WTC11 (cell line): ENCODE results near the gene STK32B. TPM values are rescaled to one million over a fixed set of nuclear protein-coding genes. Genes with fewer than 3 reads are reported as not detected.

Experiments
- ATAC-seq: fragments of 200-7000 bp; cut with Tn5 transposase; 2 replicates; pipeline ENCODE4 v1.10.0; 2021; ENCODE audit warnings: mild to moderate bottlenecking, moderate library complexity
- CTCF ChIA-PET: fragments of 300-600 bp; sonication (Branson Sonifier 250); formaldehyde crosslinking; loops from one replicate; lab custom pipeline; 2021; ENCODE audit warnings: antibody characterized with exemption; lab: Charles Lee
- POLR2A ChIA-PET: fragments of 350-600 bp; sonication (Branson Sonifier 250); formaldehyde crosslinking; loops from one replicate; lab custom pipeline; 2021; ENCODE audit warnings: antibody characterized with exemption; lab: Charles Lee
- DNase-seq: peaks from one replicate; pipeline ENCODE4 v3.0.0; 2021; ENCODE audit warnings: low spot score
- H3K27ac Mint-ChIP-seq: 2 replicates; pipeline ENCODE4 v1.8.0; 2021; ENCODE audit warnings: mixed read lengths
- H3K27me3 Mint-ChIP-seq: 2 replicates; pipeline ENCODE4 v1.8.0; 2021; ENCODE audit warnings: low read depth, mild to moderate bottlenecking, moderate library complexity, mixed read lengths
- H3K36me3 Mint-ChIP-seq: 2 replicates; pipeline ENCODE4 v1.8.0; 2021; ENCODE audit warnings: mixed read lengths
- H3K4me1 Mint-ChIP-seq: 2 replicates; pipeline ENCODE4 v1.8.0; 2022; ENCODE audit warnings: mixed read lengths
- H3K4me3 Mint-ChIP-seq: 2 replicates; pipeline ENCODE4 v1.8.0; 2021; ENCODE audit warnings: mild to moderate bottlenecking, moderate library complexity, mixed read lengths
- H3K9me3 Mint-ChIP-seq: 2 replicates; pipeline ENCODE4 v1.8.0; 2021; ENCODE audit warnings: mixed read lengths
- AFF4 ChIP-seq: sonication (generic); formaldehyde crosslinking; IDR thresholded peaks from 2 replicates; pipeline ENCODE4 v1.8.1; 2023; ENCODE audit warnings: mild to moderate bottlenecking, missing genetic modification reagents, borderline replicate concordance
- ARID4B ChIP-seq: sonication (generic); formaldehyde crosslinking; IDR thresholded peaks from 2 replicates; pipeline ENCODE4 v1.8.0; 2023; ENCODE audit warnings: missing genetic modification reagents, mild to moderate bottlenecking, borderline replicate concordance
- ATF6 ChIP-seq: sonication (generic); formaldehyde crosslinking; IDR thresholded peaks from 2 replicates; pipeline ENCODE4 v1.8.1; 2023; ENCODE audit warnings: mild to moderate bottlenecking, missing genetic modification reagents
- E2F1 ChIP-seq: sonication (generic); formaldehyde crosslinking; IDR thresholded peaks from 2 replicates; pipeline ENCODE4 v1.8.0; 2022; ENCODE audit warnings: mild to moderate bottlenecking, missing genetic modification reagents
- HMGA2 ChIP-seq: fragments of 250-450 bp; sonication (Bioruptor Pico); IDR thresholded peaks from 2 replicates; pipeline ENCODE4 v1.4.0; 2021; ENCODE audit warnings: mild to moderate bottlenecking, moderate library complexity
- IRF2 ChIP-seq: sonication (generic); formaldehyde crosslinking; IDR thresholded peaks from 2 replicates; pipeline ENCODE4 v1.8.0; 2022; ENCODE audit warnings: low read depth, missing genetic modification reagents, borderline replicate concordance
- JUN ChIP-seq: sonication (generic); formaldehyde crosslinking; IDR thresholded peaks from 2 replicates; pipeline ENCODE4 v1.8.0; 2023; ENCODE audit warnings: mild to moderate bottlenecking, missing genetic modification reagents
- NFATC4 ChIP-seq: fragments of 250-450 bp; sonication (Bioruptor Pico); IDR thresholded peaks from 2 replicates; pipeline ENCODE4 v1.9.0; 2021; ENCODE audit warnings: mild to moderate bottlenecking
- NFE2L1 ChIP-seq: sonication (generic); formaldehyde crosslinking; IDR thresholded peaks from 2 replicates; pipeline ENCODE4 v1.8.1; 2023; ENCODE audit warnings: missing genetic modification reagents
- NR3C1 ChIP-seq: sonication (generic); formaldehyde crosslinking; conservative IDR thresholded peaks from 2 replicates; pipeline ENCODE4 v1.8.1; 2023; ENCODE audit warnings: low read depth, mild to moderate bottlenecking, missing genetic modification reagents
- USF1 ChIP-seq: sonication (generic); formaldehyde crosslinking; IDR thresholded peaks from 2 replicates; pipeline ENCODE4 v1.8.0; 2022; ENCODE audit warnings: mild to moderate bottlenecking, missing genetic modification reagents
- ZBTB43 ChIP-seq: sonication (generic); formaldehyde crosslinking; IDR thresholded peaks from 2 replicates; pipeline ENCODE4 v1.8.1; 2023; ENCODE audit warnings: mild to moderate bottlenecking, missing genetic modification reagents
- ZMAT4 ChIP-seq: fragments of 250-450 bp; sonication (Bioruptor Pico); IDR thresholded peaks from 2 replicates; pipeline ENCODE4 v1.9.0; 2021; ENCODE audit warnings: mild to moderate bottlenecking
- ZNF138 ChIP-seq: sonication (generic); formaldehyde crosslinking; conservative IDR thresholded peaks from 2 replicates; pipeline ENCODE4 v1.8.1; 2022; ENCODE audit warnings: mild to moderate bottlenecking, moderate library complexity, missing genetic modification reagents
- ZNF532 ChIP-seq: fragments of 250-450 bp; sonication (Bioruptor Pico); IDR thresholded peaks from 2 replicates; pipeline ENCODE4 v1.9.0; 2021; ENCODE audit warnings: mild to moderate bottlenecking, borderline replicate concordance
- total RNA-seq: library from RNA; stranded (reverse); gene quantifications from 3 replicates; pipeline ENCODE4 v1.2.3, GENCODE V29; 2021

STK32B gene
- total RNA-seq, 1 experiment from 2014 or later = 1.9 TPM

GRCh38 chr4:5019274-5019673 lies 32.0 kb upstream of the STK32B start, which contains the start of gene CYTL1 (continued):
- TF ChIP-seq NFE2L1 (CRISPR knock-in tag) (no peak), JUN (CRISPR knock-in tag) (no peak), ARID4B (CRISPR knock-in tag) (no peak), NFATC4 (no peak)

- Mint-ChIP-seq H3K36me3 (no peaks in the 10 kb centered on the region), H3K4me1 (peaks cover 11% of the 10 kb centered on the region), H3K27ac (no peak overlapping the region), H3K9me3 (peaks cover 13% of the 10 kb centered on the region), H3K27me3 (peaks cover 9% of the 10 kb centered on the region), H3K4me3 (peak overlapping the region; percentile 65)
- POLR2A ChIA-PET = no interaction called here
- DNase-seq = peak; percentile 25
- ATAC-seq = peak; percentile 50
- no peak for TF ChIP-seq HMGA2 (CRISPR knock-in tag)
- no peak for TF ChIP-seq ZNF138
- no peak for TF ChIP-seq NR3C1
- TF ChIP-seq AFF4 (CRISPR knock-in tag) = no peak
- no peak for TF ChIP-seq ZBTB43 (CRISPR knock-in tag)
- TF ChIP-seq IRF2 = no peak
- no peak for TF ChIP-seq ATF6 (CRISPR knock-in tag)
- no peak for TF ChIP-seq E2F1 (CRISPR knock-in tag)
- TF ChIP-seq ZMAT4 (CRISPR knock-in tag) = no peak
- TF ChIP-seq ZNF532 (CRISPR knock-in tag) = no peak
- TF ChIP-seq USF1 (CRISPR knock-in tag) = no peak
- TF ChIP-seq, all 79 proteins: peak for 0
- CTCF ChIA-PET = no interaction called here
Observed at GRCh38 chr4:5019796-5020195, 31.5 kb upstream of the STK32B start.
